HFF-Myc (cell line): Measurements from ENCODE around the gene DTNA.

Source experiments
- DNase-seq: peaks from one replicate; pipeline ENCODE4 v3.0.0-alpha.2; 2011; ENCODE audit warnings: low read depth; ENCODE audit errors: extremely low read depth
- H3K4me3 ChIP-seq: replicated peaks from 2 replicates; pipeline ENCODE4 v1.5.1; 2011; ENCODE audit warnings: low read depth, mild to moderate bottlenecking, control low read depth, low read length
- CTCF ChIP-seq: IDR thresholded peaks from 2 replicates; pipeline ENCODE4 v1.5.1; 2012; ENCODE audit warnings: mild to moderate bottlenecking, low read depth, low read length, control low read depth; ENCODE audit errors: missing control alignments

Gene DTNA

GRCh38 chr18:34926683-34927082 is 216.6 kb downstream of the DTNA start:
- TF ChIP-seq CTCF, result no peak
- no peak overlapping the region for H3K4me3 ChIP-seq
- no peak for DNase-seq

- no peak for DNase-seq
- H3K4me3 ChIP-seq, result no peak overlapping the region
- no peak for TF ChIP-seq CTCF
Observed at GRCh38 chr18:34928088-34928753, 218.1 kb downstream of the DTNA start.

GRCh38 chr18:34928754-34929335 is 218.7 kb downstream of the DTNA start:
- no peak overlapping the region for H3K4me3 ChIP-seq
- no peak for DNase-seq
- TF ChIP-seq CTCF, result no peak

GRCh38 chr18:34929336-34929780 is 219.3 kb downstream of the DTNA start:
- no peak overlapping the region for H3K4me3 ChIP-seq
- TF ChIP-seq CTCF, result no peak
- peak; percentile 65 for DNase-seq

- H3K4me3 ChIP-seq, result no peak overlapping the region
- DNase-seq, result no peak
- no peak for TF ChIP-seq CTCF
Observed at GRCh38 chr18:34932363-34932762, 222.3 kb downstream of the DTNA start.

- no peak for TF ChIP-seq CTCF
- no peak for DNase-seq
- H3K4me3 ChIP-seq, result no peak overlapping the region
Observed at GRCh38 chr18:34932792-34933466, 222.8 kb downstream of the DTNA start.
